ENCODE measurements around the gene TSSK6.

- no peak for TF ChIP-seq CTCF (IDR thresholded peaks at IDR 0.05; ENCODE audit: low read depth, low read length)
- TF ChIP-seq EZH2phosphoT487 (IDR thresholded peaks at IDR 0.05; ENCODE audit: low read depth) = no peak
Measured at GRCh38 chr19:19505669-19506326, 9.6 kb downstream of the TSSK6 start.
